Measurements from ENCODE around the gene PAQR9.
A peak's percentile ranks its signal among the peaks of the same experiment; 100 is the strongest.

The PAQR9 gene

DNA sequence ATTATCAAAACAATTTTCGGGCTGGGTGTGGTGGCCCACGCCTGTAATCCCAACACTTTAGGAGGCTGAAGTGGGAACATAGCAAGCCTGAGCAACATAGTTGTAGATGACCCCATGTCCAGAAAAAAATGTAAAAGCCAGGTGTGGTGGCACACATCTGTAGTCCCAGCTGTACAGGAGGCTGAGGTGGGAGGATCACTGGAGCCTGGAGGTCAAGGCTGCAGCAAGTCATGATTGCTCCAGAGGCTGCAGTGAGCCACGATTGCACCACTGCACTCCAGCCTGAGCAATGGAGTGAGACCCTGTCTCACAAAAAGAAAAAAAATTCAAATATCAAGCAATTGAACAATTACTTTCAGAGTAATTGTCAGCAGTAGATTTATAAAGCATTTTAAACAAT is 8.0 kb upstream of the PAQR9 start:
- H3K27ac ChIP-seq (ENCODE audit: low read depth, low read length): no peak overlapping the region
- no peaks in the 10 kb centered on the region for H3K9me3 ChIP-seq (ENCODE audit: control insufficient read depth in 1 of 2, low read length in 2 of 2)
- H3K4me3 ChIP-seq (ENCODE audit: low read depth in 1 of 2, low read length in 2 of 2): no peak overlapping the region
- no peak overlapping the region for H3K9ac ChIP-seq (ENCODE audit: low read depth in 1 of 2, low read length in 2 of 2)
- no peaks in the 10 kb centered on the region for H3K36me3 ChIP-seq (ENCODE audit: control insufficient read depth in 1 of 2, insufficient read depth in 2 of 2, low read length in 2 of 2)
- no peaks in the 10 kb centered on the region for H3K4me1 ChIP-seq (ENCODE audit: control insufficient read depth in 1 of 2, insufficient read depth in 2 of 2, low read length in 2 of 2)
- peaks cover 2 to 6% of the 10 kb centered on the region in 2 donors for H3K27me3 ChIP-seq (ENCODE audit: control insufficient read depth in 1 of 2, insufficient read depth in 2 of 2, low read length in 2 of 2)

DNA sequence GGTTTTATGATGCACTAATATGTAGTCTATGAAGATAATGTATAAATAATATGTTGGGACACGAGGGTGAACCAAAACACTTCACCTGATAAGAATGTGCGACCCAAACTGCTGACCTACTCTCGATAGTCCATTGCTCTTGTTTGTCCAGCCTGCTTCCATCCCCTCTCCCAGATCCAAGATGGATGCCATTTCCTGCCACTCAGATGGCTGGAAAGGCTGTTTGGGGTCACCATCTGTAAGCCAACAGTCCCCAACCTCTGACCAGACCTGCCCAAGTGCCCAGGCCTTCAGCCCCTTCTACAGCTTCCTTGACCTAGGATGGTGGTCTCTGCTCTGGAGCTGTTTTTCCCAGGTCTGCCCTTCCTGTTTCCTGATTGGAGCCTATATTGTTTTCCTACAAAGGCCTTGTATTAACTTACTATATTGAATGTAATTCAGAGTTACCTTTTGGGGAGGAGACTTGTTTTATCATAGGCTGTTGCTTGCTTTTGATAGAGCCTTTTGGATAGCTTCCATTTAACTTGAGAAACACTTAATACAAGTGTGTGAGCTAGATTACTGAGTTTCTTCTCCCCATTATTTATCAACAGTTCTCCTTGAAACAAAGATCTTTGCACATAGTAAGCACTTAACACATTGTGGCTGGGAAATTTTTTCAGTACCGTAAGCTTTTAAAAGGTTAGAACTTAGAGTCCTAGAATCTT is 5.0 kb upstream of the PAQR9 start:
- H3K36me3 ChIP-seq (ENCODE audit: control insufficient read depth in 1 of 2, insufficient read depth in 2 of 2, low read length in 2 of 2): no peaks in the 10 kb centered on the region
- H3K27ac ChIP-seq (ENCODE audit: low read depth, low read length): no peak overlapping the region
- H3K4me1 ChIP-seq (ENCODE audit: control insufficient read depth in 1 of 2, insufficient read depth in 2 of 2, low read length in 2 of 2): peaks cover 0 to 5% of the 10 kb centered on the region in 2 donors
- H3K27me3 ChIP-seq (ENCODE audit: control insufficient read depth in 1 of 2, insufficient read depth in 2 of 2, low read length in 2 of 2): peaks cover 13 to 16% of the 10 kb centered on the region in 2 donors
- no peak overlapping the region for H3K9ac ChIP-seq (ENCODE audit: low read depth in 1 of 2, low read length in 2 of 2)
- H3K4me3 ChIP-seq (ENCODE audit: low read depth in 1 of 2, low read length in 2 of 2): no peak overlapping the region
- no peaks in the 10 kb centered on the region for H3K9me3 ChIP-seq (ENCODE audit: control insufficient read depth in 1 of 2, low read length in 2 of 2)

DNA sequence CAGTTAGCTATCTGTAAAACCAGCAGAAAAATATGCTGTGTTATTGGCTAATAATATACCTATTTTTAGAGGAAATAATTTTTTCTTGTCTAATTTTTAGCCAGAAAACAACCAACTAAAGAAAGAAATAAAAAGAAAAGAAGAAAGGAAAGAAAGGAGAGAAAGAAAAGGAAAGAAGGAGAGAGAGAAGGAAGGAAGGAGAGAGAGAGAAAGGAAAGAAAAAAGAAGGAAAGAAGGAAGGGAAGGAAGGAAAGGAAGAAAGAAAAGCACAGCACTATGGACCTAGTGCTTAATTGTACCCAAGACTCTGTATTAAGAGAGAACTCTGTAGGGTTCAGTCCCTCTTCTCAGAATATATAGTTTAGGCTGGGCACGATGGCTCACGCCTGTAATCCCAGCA is 3.3 kb upstream of the PAQR9 start:
- Histone ChIP-seq H3K9me3 (ENCODE audit: control insufficient read depth in 1 of 2, low read length in 2 of 2) (no peaks in the 10 kb centered on the region), H3K27me3 (ENCODE audit: control insufficient read depth in 1 of 2, insufficient read depth in 2 of 2, low read length in 2 of 2) (peaks cover 26 to 27% of the 10 kb centered on the region in 2 donors), H3K9ac (ENCODE audit: low read depth in 1 of 2, low read length in 2 of 2) (no peak overlapping the region), H3K4me1 (ENCODE audit: control insufficient read depth in 1 of 2, insufficient read depth in 2 of 2, low read length in 2 of 2) (peaks cover 5% of the 10 kb centered on the region in 2 donors), H3K36me3 (ENCODE audit: control insufficient read depth in 1 of 2, insufficient read depth in 2 of 2, low read length in 2 of 2) (no peaks in the 10 kb centered on the region), H3K27ac (ENCODE audit: low read depth, low read length) (no peak overlapping the region), H3K4me3 (ENCODE audit: low read depth in 1 of 2, low read length in 2 of 2) (no peak overlapping the region)

- peaks cover 28 to 38% of the 10 kb centered on the region in 2 donors for H3K27me3 ChIP-seq (ENCODE audit: control insufficient read depth in 1 of 2, insufficient read depth in 2 of 2, low read length in 2 of 2)
- H3K9ac ChIP-seq (ENCODE audit: low read depth in 1 of 2, low read length in 2 of 2): no peak overlapping the region
- no peaks in the 10 kb centered on the region for H3K36me3 ChIP-seq (ENCODE audit: control insufficient read depth in 1 of 2, insufficient read depth in 2 of 2, low read length in 2 of 2)
- no peak overlapping the region for H3K4me3 ChIP-seq (ENCODE audit: low read depth in 1 of 2, low read length in 2 of 2)
- peaks cover 5% of the 10 kb centered on the region in 2 donors for H3K4me1 ChIP-seq (ENCODE audit: control insufficient read depth in 1 of 2, insufficient read depth in 2 of 2, low read length in 2 of 2)
- H3K27ac ChIP-seq (ENCODE audit: low read depth, low read length): no peak overlapping the region
- no peaks in the 10 kb centered on the region for H3K9me3 ChIP-seq (ENCODE audit: control insufficient read depth in 1 of 2, low read length in 2 of 2)
Measured at GRCh38 chr3:142965581-142965980, 2.1 kb upstream of the PAQR9 start.

GRCh38 chr3:142963234-142963515 is 299 bp downstream of the PAQR9 start:
- H3K27me3 ChIP-seq (ENCODE audit: control insufficient read depth in 1 of 2, insufficient read depth in 2 of 2, low read length in 2 of 2): peaks cover 41 to 54% of the 10 kb centered on the region in 2 donors
- H3K4me3 ChIP-seq (ENCODE audit: low read depth in 1 of 2, low read length in 2 of 2): no peak overlapping the region
- no peak overlapping the region for H3K27ac ChIP-seq (ENCODE audit: low read depth, low read length)
- H3K9ac ChIP-seq (ENCODE audit: low read depth in 1 of 2, low read length in 2 of 2): no peak overlapping the region
- H3K9me3 ChIP-seq (ENCODE audit: control insufficient read depth in 1 of 2, low read length in 2 of 2): no peaks in the 10 kb centered on the region
- peaks cover 5% of the 10 kb centered on the region in 2 donors for H3K4me1 ChIP-seq (ENCODE audit: control insufficient read depth in 1 of 2, insufficient read depth in 2 of 2, low read length in 2 of 2)
- H3K36me3 ChIP-seq (ENCODE audit: control insufficient read depth in 1 of 2, insufficient read depth in 2 of 2, low read length in 2 of 2): no peaks in the 10 kb centered on the region

GRCh38 chr3:142962520-142963233 is 797 bp downstream of the PAQR9 start:
- Histone ChIP-seq H3K4me1 (ENCODE audit: control insufficient read depth in 1 of 2, insufficient read depth in 2 of 2, low read length in 2 of 2) (peaks cover 5% of the 10 kb centered on the region in 2 donors), H3K27me3 (ENCODE audit: control insufficient read depth in 1 of 2, insufficient read depth in 2 of 2, low read length in 2 of 2) (peaks cover 41 to 59% of the 10 kb centered on the region in 2 donors), H3K4me3 (ENCODE audit: low read depth in 1 of 2, low read length in 2 of 2) (peak overlapping the region in 1 of 2 donors; percentile 43), H3K36me3 (ENCODE audit: control insufficient read depth in 1 of 2, insufficient read depth in 2 of 2, low read length in 2 of 2) (no peaks in the 10 kb centered on the region), H3K9me3 (ENCODE audit: control insufficient read depth in 1 of 2, low read length in 2 of 2) (no peaks in the 10 kb centered on the region), H3K27ac (ENCODE audit: low read depth, low read length) (no peak overlapping the region), H3K9ac (ENCODE audit: low read depth in 1 of 2, low read length in 2 of 2) (no peak overlapping the region)

DNA sequence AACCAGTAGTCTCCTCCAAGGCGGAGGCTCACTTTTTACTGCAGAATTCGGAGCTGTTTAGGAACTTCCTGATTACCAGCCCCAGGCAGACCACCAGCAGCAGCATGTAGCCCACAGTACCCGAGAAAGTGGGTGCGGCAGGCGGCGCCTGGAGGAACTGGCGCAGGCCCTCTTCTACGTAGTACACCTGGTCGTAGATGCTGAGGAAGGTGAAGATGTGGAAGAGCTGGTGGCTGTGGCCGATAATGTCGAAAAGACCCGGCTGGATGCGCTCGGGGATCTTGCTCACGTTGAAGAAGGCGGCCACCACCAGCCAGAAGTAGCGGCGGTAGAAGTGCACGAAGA is 1.3 kb downstream of the PAQR9 start:
- Histone ChIP-seq H3K36me3 (ENCODE audit: control insufficient read depth in 1 of 2, insufficient read depth in 2 of 2, low read length in 2 of 2) (no peaks in the 10 kb centered on the region), H3K4me1 (ENCODE audit: control insufficient read depth in 1 of 2, insufficient read depth in 2 of 2, low read length in 2 of 2) (peaks cover 5% of the 10 kb centered on the region in 2 donors), H3K9ac (ENCODE audit: low read depth in 1 of 2, low read length in 2 of 2) (no peak overlapping the region), H3K27ac (ENCODE audit: low read depth, low read length) (no peak overlapping the region), H3K27me3 (ENCODE audit: control insufficient read depth in 1 of 2, insufficient read depth in 2 of 2, low read length in 2 of 2) (peaks cover 42 to 60% of the 10 kb centered on the region in 2 donors), H3K9me3 (ENCODE audit: control insufficient read depth in 1 of 2, low read length in 2 of 2) (no peaks in the 10 kb centered on the region), H3K4me3 (ENCODE audit: low read depth in 1 of 2, low read length in 2 of 2) (no peak overlapping the region)

GRCh38 chr3:142961539-142961938 is 1.9 kb downstream of the PAQR9 start:
- H3K27me3 ChIP-seq (ENCODE audit: control insufficient read depth in 1 of 2, insufficient read depth in 2 of 2, low read length in 2 of 2): peaks cover 44 to 59% of the 10 kb centered on the region in 2 donors
- no peak overlapping the region for H3K4me3 ChIP-seq (ENCODE audit: low read depth in 1 of 2, low read length in 2 of 2)
- peaks cover 5% of the 10 kb centered on the region in 2 donors for H3K4me1 ChIP-seq (ENCODE audit: control insufficient read depth in 1 of 2, insufficient read depth in 2 of 2, low read length in 2 of 2)
- no peaks in the 10 kb centered on the region for H3K9me3 ChIP-seq (ENCODE audit: control insufficient read depth in 1 of 2, low read length in 2 of 2)
- H3K9ac ChIP-seq (ENCODE audit: low read depth in 1 of 2, low read length in 2 of 2): no peak overlapping the region
- H3K27ac ChIP-seq (ENCODE audit: low read depth, low read length): no peak overlapping the region
- no peaks in the 10 kb centered on the region for H3K36me3 ChIP-seq (ENCODE audit: control insufficient read depth in 1 of 2, insufficient read depth in 2 of 2, low read length in 2 of 2)

GRCh38 chr3:142960322-142960850 is 3.1 kb downstream of the PAQR9 start:
- no peak overlapping the region for H3K27ac ChIP-seq (ENCODE audit: low read depth, low read length)
- peaks cover 5% of the 10 kb centered on the region in 2 donors for H3K4me1 ChIP-seq (ENCODE audit: control insufficient read depth in 1 of 2, insufficient read depth in 2 of 2, low read length in 2 of 2)
- H3K9ac ChIP-seq (ENCODE audit: low read depth in 1 of 2, low read length in 2 of 2): no peak overlapping the region
- no peaks in the 10 kb centered on the region for H3K36me3 ChIP-seq (ENCODE audit: control insufficient read depth in 1 of 2, insufficient read depth in 2 of 2, low read length in 2 of 2)
- H3K27me3 ChIP-seq (ENCODE audit: control insufficient read depth in 1 of 2, insufficient read depth in 2 of 2, low read length in 2 of 2): peaks cover 47 to 55% of the 10 kb centered on the region in 2 donors
- no peaks in the 10 kb centered on the region for H3K9me3 ChIP-seq (ENCODE audit: control insufficient read depth in 1 of 2, low read length in 2 of 2)
- no peak overlapping the region for H3K4me3 ChIP-seq (ENCODE audit: low read depth in 1 of 2, low read length in 2 of 2)

- Histone ChIP-seq H3K9ac (ENCODE audit: low read depth in 1 of 2, low read length in 2 of 2) (no peak overlapping the region), H3K36me3 (ENCODE audit: control insufficient read depth in 1 of 2, insufficient read depth in 2 of 2, low read length in 2 of 2) (no peaks in the 10 kb centered on the region), H3K4me3 (ENCODE audit: low read depth in 1 of 2, low read length in 2 of 2) (no peak overlapping the region), H3K27ac (ENCODE audit: low read depth, low read length) (no peak overlapping the region), H3K27me3 (ENCODE audit: control insufficient read depth in 1 of 2, insufficient read depth in 2 of 2, low read length in 2 of 2) (peaks cover 40 to 44% of the 10 kb centered on the region in 2 donors), H3K4me1 (ENCODE audit: control insufficient read depth in 1 of 2, insufficient read depth in 2 of 2, low read length in 2 of 2) (peaks cover 0 to 5% of the 10 kb centered on the region in 2 donors), H3K9me3 (ENCODE audit: control insufficient read depth in 1 of 2, low read length in 2 of 2) (no peaks in the 10 kb centered on the region)
Measured at GRCh38 chr3:142958707-142959106, 4.8 kb downstream of the PAQR9 start.
